Bronchial epithelial cell (primary cell): ENCODE measurements around the gene RAB25. TPM values are rescaled to one million over a fixed set of nuclear protein-coding genes. Genes with fewer than 3 reads are reported as not detected.

Experiments used
- DNase-seq: peaks from one replicate; pipeline ENCODE4 v3.0.0-alpha.2; 2010; ENCODE audit warnings: low read depth
- FAIRE-seq: peaks from 2 replicates; lab custom pipeline; 2011; peaks lifted over from hg19 to GRCh38; lab: Jason Lieb, UNC
- H3K27me3 ChIP-seq: 2 replicates; pipeline ENCODE4 v1.5.1; 2011; ENCODE audit warnings: low read length; ENCODE audit not compliant: control insufficient read depth, insufficient read depth
- H3K36me3 ChIP-seq: 2 replicates; pipeline ENCODE4 v1.5.1; 2011; ENCODE audit warnings: low read length; ENCODE audit not compliant: control insufficient read depth, insufficient read depth
- H3K4me3 ChIP-seq: 2 replicates; pipeline ENCODE4 v1.5.1; 2011; ENCODE audit warnings: mild to moderate bottlenecking, low read depth, low read length, control low read depth
- CTCF ChIP-seq: IDR thresholded peaks from 2 replicates; pipeline ENCODE4 v1.5.1; 2011; ENCODE audit warnings: mild to moderate bottlenecking, moderate library complexity, low read length, control low read depth, inconsistent platforms; ENCODE audit not compliant: insufficient read depth, severe bottlenecking
- total RNA-seq: library from RNA; depleted of rRNA; stranded (reverse); fragments of >200 nt; gene quantifications from 2 replicates; pipeline ENCODE4 v1.2.1, GENCODE V29; 2014

RAB25 gene
- total RNA-seq, 1 donor from 2014 or later, result 30.3 TPM

DNA sequence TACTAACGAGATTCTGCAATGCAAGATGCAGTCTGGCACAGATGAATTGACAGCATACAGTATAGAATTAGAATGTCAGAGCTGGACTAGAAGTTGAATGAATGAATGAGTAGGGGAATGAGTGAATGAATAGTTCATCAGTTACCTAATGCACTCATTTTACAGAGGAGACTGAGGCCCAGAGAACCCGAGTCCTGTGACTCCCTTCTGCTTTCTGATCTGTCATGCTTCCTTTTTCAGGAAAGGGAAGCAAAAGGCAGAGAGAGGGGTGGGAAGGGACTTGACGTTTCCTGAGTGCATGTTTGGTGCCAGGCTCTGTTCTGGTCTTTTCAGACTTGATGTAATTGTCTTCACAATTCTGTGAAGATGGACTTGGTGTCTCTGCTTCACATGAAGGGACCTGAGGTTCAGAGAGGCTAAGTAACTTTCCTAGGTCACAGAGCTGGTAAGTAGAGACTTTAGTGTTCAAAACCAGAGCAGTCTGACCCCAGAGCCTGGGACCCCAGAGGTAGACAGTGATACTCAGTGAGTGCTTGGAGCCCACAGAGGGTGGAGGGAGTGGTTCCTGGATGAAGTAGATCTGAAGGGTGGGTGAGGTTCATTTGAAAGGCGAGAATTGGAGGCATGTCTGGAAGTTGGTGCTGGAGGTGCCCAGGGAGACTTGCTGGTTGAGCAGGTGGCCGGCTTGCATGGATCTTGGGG, 29.3 kb downstream of the RAB25 start:
- TF ChIP-seq CTCF, result no peak
- no peak overlapping the region for H3K4me3 ChIP-seq
- no peak for FAIRE-seq
- no peaks in the 10 kb centered on the region for H3K27me3 ChIP-seq
- no peaks in the 10 kb centered on the region for H3K36me3 ChIP-seq
- no peak for DNase-seq

DNA sequence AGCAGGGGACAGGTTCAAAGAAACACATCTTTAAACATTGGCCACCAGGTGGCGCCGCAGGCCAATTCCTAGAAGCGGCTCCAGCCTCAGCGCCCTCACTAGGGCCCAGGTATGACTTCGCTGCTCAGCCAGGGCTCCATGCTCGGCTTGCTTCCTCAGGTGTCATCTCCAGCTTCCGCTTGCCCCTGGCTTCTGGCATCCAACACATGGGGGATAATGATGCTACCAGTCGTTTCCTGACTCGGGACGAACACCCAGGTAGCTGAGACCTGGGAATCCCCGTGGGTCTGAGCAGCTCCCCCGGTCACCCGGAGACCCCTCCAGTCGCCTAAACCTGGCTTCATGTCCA, 29.9 kb downstream of the RAB25 start:
- H3K36me3 ChIP-seq, result no peaks in the 10 kb centered on the region
- peak; percentile 69 for DNase-seq
- FAIRE-seq, result no peak
- H3K27me3 ChIP-seq, result no peaks in the 10 kb centered on the region
- no peak overlapping the region for H3K4me3 ChIP-seq
- TF ChIP-seq CTCF, result peak; percentile 86

GRCh38 chr1:156091610-156092009, 30.6 kb downstream of the RAB25 start:
- TF ChIP-seq CTCF, result no peak
- H3K36me3 ChIP-seq, result no peaks in the 10 kb centered on the region
- DNase-seq (no peak), FAIRE-seq (no peak)
- no peaks in the 10 kb centered on the region for H3K27me3 ChIP-seq
- no peak overlapping the region for H3K4me3 ChIP-seq

GRCh38 chr1:156095906-156096508, 35.0 kb downstream of the RAB25 start:
- no peak for TF ChIP-seq CTCF
- FAIRE-seq, result no peak
- no peaks in the 10 kb centered on the region for H3K36me3 ChIP-seq
- DNase-seq, result peak; percentile 85
- H3K27me3 ChIP-seq, result no peaks in the 10 kb centered on the region
- H3K4me3 ChIP-seq, result no peak overlapping the region

DNA sequence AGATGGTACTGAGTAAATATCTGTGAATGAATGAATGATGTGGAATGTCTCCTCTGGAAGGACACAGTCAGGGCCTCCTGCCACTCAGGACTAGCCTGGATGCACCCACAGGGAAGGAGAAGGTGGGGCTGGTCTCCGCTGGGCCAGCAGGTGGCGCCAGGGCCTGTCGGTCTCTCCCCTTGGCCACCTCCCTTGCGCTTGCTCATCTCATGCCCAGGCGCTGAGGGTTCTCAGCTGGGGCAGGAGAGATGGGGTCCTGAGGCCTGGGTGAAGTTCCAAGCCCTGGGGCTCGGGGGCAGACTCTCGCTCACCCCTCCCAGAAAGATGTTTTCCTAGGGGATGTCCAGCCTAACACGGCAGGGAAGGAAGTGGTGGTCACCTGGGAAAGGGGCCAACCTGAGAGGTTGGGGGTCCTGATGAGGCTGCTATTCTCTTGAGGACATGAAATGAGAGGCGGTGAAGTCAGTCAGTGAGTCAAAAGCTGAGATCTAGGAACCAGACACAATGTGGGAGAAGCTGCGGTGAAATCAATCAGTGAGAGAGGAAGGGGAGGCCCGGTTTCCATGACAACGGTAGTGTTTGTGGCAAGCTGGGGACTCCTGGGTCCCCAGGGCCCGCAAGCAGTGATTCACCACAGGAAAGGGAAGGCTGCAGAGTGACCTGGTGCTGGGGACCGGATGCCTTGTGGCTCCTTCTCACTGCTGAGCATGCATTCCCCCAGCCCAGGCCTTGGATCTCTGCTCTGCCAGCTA, 35.9 kb downstream of the RAB25 start:
- H3K36me3 ChIP-seq, result no peaks in the 10 kb centered on the region
- FAIRE-seq (no peak), DNase-seq (peak; percentile 70)
- no peak overlapping the region for H3K4me3 ChIP-seq
- TF ChIP-seq CTCF, result peak; percentile 99
- no peaks in the 10 kb centered on the region for H3K27me3 ChIP-seq
